Glutamatergic neuron (in vitro differentiated cells): ENCODE results near the gene ADCY10. TPM values are rescaled to one million over a fixed set of nuclear protein-coding genes. Genes with fewer than 3 reads are reported as not detected.
A peak's percentile ranks its signal among the peaks of the same experiment; 100 is the strongest.

Source experiments
- DNase-seq: peaks from one replicate; pipeline ENCODE4 v3.0.0; 2022
- H3K27ac Mint-ChIP-seq: one replicate; pipeline ENCODE4 v1.8.0; 2020; ENCODE audit warnings: mild to moderate bottlenecking, mixed read lengths, inconsistent platforms; ENCODE audit not compliant: unreplicated experiment
- H3K27me3 Mint-ChIP-seq: one replicate; pipeline ENCODE4 v1.8.0; 2020; ENCODE audit warnings: mild to moderate bottlenecking, moderate library complexity, mixed read lengths, inconsistent platforms; ENCODE audit not compliant: unreplicated experiment
- H3K36me3 Mint-ChIP-seq: one replicate; pipeline ENCODE4 v1.8.0; 2020; ENCODE audit warnings: mild to moderate bottlenecking, mixed read lengths, inconsistent platforms; ENCODE audit not compliant: unreplicated experiment
- H3K4me1 Mint-ChIP-seq: one replicate; pipeline ENCODE4 v1.8.0; 2020; ENCODE audit warnings: mild to moderate bottlenecking, low read depth, mixed read lengths, inconsistent platforms; ENCODE audit not compliant: unreplicated experiment
- H3K4me3 Mint-ChIP-seq: one replicate; pipeline ENCODE4 v1.8.0; 2020; ENCODE audit warnings: mild to moderate bottlenecking, mixed read lengths, inconsistent platforms; ENCODE audit not compliant: unreplicated experiment
- H3K9me3 Mint-ChIP-seq: one replicate; pipeline ENCODE4 v1.8.0; 2020; ENCODE audit warnings: mild to moderate bottlenecking, moderate library complexity, mixed read lengths, inconsistent platforms; ENCODE audit not compliant: unreplicated experiment
- total RNA-seq: library from RNA; stranded (reverse); fragmentation: NEBNext Ultra II Directional; extraction: Animal tissue kit (Norgen Biotek cat#: 25700); gene quantifications from one replicate; pipeline ENCODE4 v1.2.1, GENCODE V29; 2021; ENCODE audit not compliant: unreplicated experiment
- TF ChIP-seq, protein P1 (sequence below): fragments of 200-600 bp; sonication (generic); IDR thresholded peaks from one replicate; pipeline ENCODE4 v1.5.0; 2021; ENCODE audit not compliant: partially characterized antibody, unreplicated experiment

ADCY10 gene
- total RNA-seq, 1 donor from 2014 or later = 0.07 TPM

DNA sequence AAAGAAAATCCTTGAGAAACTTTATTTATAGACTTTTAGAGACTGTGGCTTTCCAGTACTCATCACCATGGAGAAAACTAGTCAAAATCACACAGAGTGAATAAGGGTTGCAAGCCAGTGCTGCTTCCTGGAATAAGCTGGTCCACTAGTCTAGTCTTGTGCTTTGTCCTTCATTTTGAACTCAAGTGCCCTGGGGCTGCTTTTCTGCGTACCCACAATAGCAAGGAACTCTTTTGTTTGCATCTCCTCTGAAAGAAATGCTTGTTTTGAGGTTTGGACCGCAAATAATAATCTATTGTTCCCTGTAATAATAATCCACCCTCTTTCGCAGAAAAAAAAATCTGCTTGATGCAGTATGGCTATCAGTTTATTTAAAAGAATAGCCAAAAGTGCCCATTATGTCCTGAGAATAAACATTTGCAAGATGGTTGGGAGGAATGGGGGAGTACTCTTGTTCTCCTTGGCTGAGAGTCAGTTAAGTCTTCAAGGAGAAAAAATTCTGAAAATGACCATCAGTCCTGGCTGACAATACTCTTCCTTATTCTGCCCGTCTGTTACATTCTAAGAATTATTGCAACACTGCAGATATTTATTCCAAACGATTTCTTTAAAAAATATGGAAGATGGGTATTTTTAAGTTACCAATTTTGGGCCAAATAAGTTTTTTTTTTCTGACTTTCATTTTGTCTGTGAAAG, 150.3 kb downstream of the ADCY10 start:
- H3K27me3 Mint-ChIP-seq = no peaks in the 10 kb centered on the region
- no peak overlapping the region for H3K4me3 Mint-ChIP-seq
- H3K27ac Mint-ChIP-seq = no peak overlapping the region
- TF ChIP-seq, protein P1, sequence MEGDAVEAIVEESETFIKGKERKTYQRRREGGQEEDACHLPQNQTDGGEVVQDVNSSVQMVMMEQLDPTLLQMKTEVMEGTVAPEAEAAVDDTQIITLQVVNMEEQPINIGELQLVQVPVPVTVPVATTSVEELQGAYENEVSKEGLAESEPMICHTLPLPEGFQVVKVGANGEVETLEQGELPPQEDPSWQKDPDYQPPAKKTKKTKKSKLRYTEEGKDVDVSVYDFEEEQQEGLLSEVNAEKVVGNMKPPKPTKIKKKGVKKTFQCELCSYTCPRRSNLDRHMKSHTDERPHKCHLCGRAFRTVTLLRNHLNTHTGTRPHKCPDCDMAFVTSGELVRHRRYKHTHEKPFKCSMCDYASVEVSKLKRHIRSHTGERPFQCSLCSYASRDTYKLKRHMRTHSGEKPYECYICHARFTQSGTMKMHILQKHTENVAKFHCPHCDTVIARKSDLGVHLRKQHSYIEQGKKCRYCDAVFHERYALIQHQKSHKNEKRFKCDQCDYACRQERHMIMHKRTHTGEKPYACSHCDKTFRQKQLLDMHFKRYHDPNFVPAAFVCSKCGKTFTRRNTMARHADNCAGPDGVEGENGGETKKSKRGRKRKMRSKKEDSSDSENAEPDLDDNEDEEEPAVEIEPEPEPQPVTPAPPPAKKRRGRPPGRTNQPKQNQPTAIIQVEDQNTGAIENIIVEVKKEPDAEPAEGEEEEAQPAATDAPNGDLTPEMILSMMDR = no peak
- no peak for DNase-seq
- H3K36me3 Mint-ChIP-seq = peaks cover 11% of the 10 kb centered on the region
- peaks cover 32% of the 10 kb centered on the region for H3K4me1 Mint-ChIP-seq
- peaks cover 2% of the 10 kb centered on the region for H3K9me3 Mint-ChIP-seq

DNA sequence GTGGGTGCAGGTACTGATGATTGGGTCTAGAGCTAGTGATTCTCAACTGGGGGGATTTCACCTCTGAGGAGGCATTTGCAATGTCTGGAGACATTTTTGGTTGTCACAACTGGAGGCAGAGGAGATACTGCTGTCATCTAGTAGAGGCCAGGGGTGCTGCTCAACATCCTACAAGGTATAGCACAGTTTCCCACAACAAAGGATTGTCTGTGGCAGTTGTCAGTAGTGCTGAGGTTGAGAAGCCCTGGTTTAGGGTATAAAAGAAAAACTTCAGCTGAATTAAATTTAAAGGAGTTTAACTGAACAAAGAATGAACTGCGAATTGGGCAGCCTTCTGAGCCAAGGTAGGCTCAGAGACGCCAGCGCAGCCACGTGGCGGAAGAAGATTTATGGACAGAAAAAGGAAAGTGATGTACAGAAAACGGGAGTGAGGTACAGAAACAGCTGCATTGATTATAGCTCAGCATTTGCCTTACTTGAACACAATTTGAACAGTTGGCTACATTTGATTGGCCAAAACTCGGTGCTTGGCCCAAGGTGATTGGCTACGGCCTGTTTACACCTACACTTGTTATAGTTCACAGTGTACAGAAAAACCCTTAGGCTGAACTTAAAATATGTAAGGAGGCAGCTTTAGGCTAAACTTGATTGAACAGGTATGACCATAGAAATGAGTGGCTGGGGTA, 151.7 kb downstream of the ADCY10 start:
- DNase-seq = no peak
- Mint-ChIP-seq H3K27me3 (no peaks in the 10 kb centered on the region), H3K4me1 (peaks cover 31% of the 10 kb centered on the region), H3K36me3 (no peaks in the 10 kb centered on the region), H3K4me3 (peak overlapping the region; percentile 57), H3K27ac (peak overlapping the region; percentile 81), H3K9me3 (peaks cover 2% of the 10 kb centered on the region)
- TF ChIP-seq, protein P1 = no peak

DNA sequence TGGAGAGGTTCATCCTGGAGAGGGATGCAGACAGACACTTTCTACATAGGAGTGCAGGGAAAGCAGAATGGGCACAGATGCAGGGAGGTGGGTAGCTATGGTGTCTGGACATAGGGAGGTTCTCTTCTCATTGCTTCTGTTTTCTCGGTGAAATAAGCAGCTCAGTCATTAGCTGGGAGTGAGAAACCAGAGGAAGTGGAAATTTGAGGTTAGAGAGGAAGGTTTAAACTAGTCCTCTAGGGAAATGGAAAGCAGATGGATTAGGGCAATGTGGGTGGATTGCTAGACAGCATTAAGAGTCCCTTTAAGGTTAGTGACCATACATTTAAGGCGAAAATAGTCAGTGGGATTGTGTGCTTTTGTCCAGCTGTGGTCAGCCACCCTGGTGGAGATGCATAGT, 152.5 kb downstream of the ADCY10 start:
- Mint-ChIP-seq H3K27me3 (peaks cover 2% of the 10 kb centered on the region), H3K9me3 (peaks cover 2% of the 10 kb centered on the region), H3K27ac (peak overlapping the region; percentile 81), H3K4me1 (peaks cover 37% of the 10 kb centered on the region), H3K36me3 (no peaks in the 10 kb centered on the region), H3K4me3 (peak overlapping the region; percentile 57)
- no peak for DNase-seq
- TF ChIP-seq, protein P1 = no peak

Other genes with a start within 250 kb of the ADCY10 start
- 149 TPM for gene MPZL1, start 192.2 kb downstream of the ADCY10 start, total RNA-seq
- 28.1 TPM for gene DCAF6, start 22.5 kb upstream of the ADCY10 start, total RNA-seq
- 41.1 TPM for gene MPC2, start 22.9 kb upstream of the ADCY10 start, total RNA-seq
- 69.3 TPM for gene GPR161, start 222.8 kb upstream of the ADCY10 start, total RNA-seq